ENCODE results near the gene GPATCH2. TPM values are rescaled to one million over a fixed set of nuclear protein-coding genes. Genes with fewer than 3 reads are reported as not detected.

Gene GPATCH2
- total RNA-seq, 4 donors from 2014 or later, result 10.5 to 33.2 (median 13.7) TPM

- Histone ChIP-seq H3K36me3 (no peaks in the 10 kb centered on the region), H3K27me3 (no peaks in the 10 kb centered on the region), H3K9me3 (no peaks in the 10 kb centered on the region), H3K4me3 (no peak overlapping the region), H3K27ac (no peak overlapping the region), H3K4me1 (peaks cover 6% of the 10 kb centered on the region)
- no peak for DNase-seq (ENCODE audit: low spot score in 2 of 2)
- WGBS, result 95% methylated on average over 9 of the region's 9 CpGs
- TF ChIP-seq POLR2AphosphoS5 (IDR thresholded peaks at IDR 0.05) (no peak), CTCF (IDR thresholded peaks at IDR 0.05) (no peak), POLR2A (IDR thresholded peaks at IDR 0.05) (no peak), EP300 (IDR thresholded peaks at IDR 0.05) (no peak)
Measured at GRCh38 chr1:217535601-217536377, 95.1 kb downstream of the GPATCH2 start.

- no peak overlapping the region for H3K4me3 ChIP-seq
- 63% methylated on average over 1 of the region's 1 CpG for WGBS
- H3K27me3 ChIP-seq, result no peaks in the 10 kb centered on the region
- no peak for TF ChIP-seq EP300 (IDR thresholded peaks at IDR 0.05)
- no peak for TF ChIP-seq POLR2A (IDR thresholded peaks at IDR 0.05)
- no peak for TF ChIP-seq CTCF (IDR thresholded peaks at IDR 0.05)
- no peak for TF ChIP-seq POLR2AphosphoS5 (IDR thresholded peaks at IDR 0.05)
- peaks cover 6% of the 10 kb centered on the region for H3K4me1 ChIP-seq
- DNase-seq (ENCODE audit: low spot score in 2 of 2), result no peak
- no peaks in the 10 kb centered on the region for H3K36me3 ChIP-seq
- no peak overlapping the region for H3K27ac ChIP-seq
- no peaks in the 10 kb centered on the region for H3K9me3 ChIP-seq
Measured at GRCh38 chr1:217534566-217534965, 96.3 kb downstream of the GPATCH2 start.

GRCh38 chr1:217528271-217528670 is 102.6 kb downstream of the GPATCH2 start:
- Histone ChIP-seq H3K4me3 (no peak overlapping the region), H3K36me3 (no peaks in the 10 kb centered on the region), H3K4me1 (no peaks in the 10 kb centered on the region), H3K9me3 (no peaks in the 10 kb centered on the region), H3K27me3 (no peaks in the 10 kb centered on the region), H3K27ac (no peak overlapping the region)
- WGBS, result 78% methylated on average over 3 of the region's 3 CpGs
- DNase-seq (ENCODE audit: low spot score in 2 of 2), result no peak
- TF ChIP-seq POLR2AphosphoS5 (IDR thresholded peaks at IDR 0.05) (no peak), EP300 (IDR thresholded peaks at IDR 0.05) (no peak)

GRCh38 chr1:217527151-217527550 is 103.7 kb downstream of the GPATCH2 start:
- Histone ChIP-seq H3K9me3 (no peaks in the 10 kb centered on the region), H3K4me3 (no peak overlapping the region), H3K4me1 (no peaks in the 10 kb centered on the region), H3K27me3 (no peaks in the 10 kb centered on the region), H3K36me3 (no peaks in the 10 kb centered on the region), H3K27ac (no peak overlapping the region)
- no peak for TF ChIP-seq POLR2AphosphoS5 (IDR thresholded peaks at IDR 0.05)
- TF ChIP-seq EP300 (IDR thresholded peaks at IDR 0.05), result no peak
- TF ChIP-seq POLR2A (IDR thresholded peaks at IDR 0.05), result no peak
- TF ChIP-seq CTCF (IDR thresholded peaks at IDR 0.05), result no peak
- DNase-seq (ENCODE audit: low spot score in 2 of 2), result no peak
- WGBS, result 95% methylated on average over 2 of the region's 2 CpGs

- no peak for DNase-seq (ENCODE audit: low spot score in 2 of 2)
- TF ChIP-seq CTCF (IDR thresholded peaks at IDR 0.05) (no peak), POLR2A (IDR thresholded peaks at IDR 0.05) (no peak), POLR2AphosphoS5 (IDR thresholded peaks at IDR 0.05) (no peak), EP300 (IDR thresholded peaks at IDR 0.05) (no peak)
- no peaks in the 10 kb centered on the region for H3K4me1 ChIP-seq
- H3K27me3 ChIP-seq, result no peaks in the 10 kb centered on the region
- WGBS, result 91% methylated on average over 1 of the region's 1 CpG
- H3K36me3 ChIP-seq, result no peaks in the 10 kb centered on the region
- no peaks in the 10 kb centered on the region for H3K9me3 ChIP-seq
- H3K4me3 ChIP-seq, result no peak overlapping the region
- no peak overlapping the region for H3K27ac ChIP-seq
Measured at GRCh38 chr1:217526636-217527035, 104.3 kb downstream of the GPATCH2 start.

All from suprapubic skin (tissue), 4 donors.